ENCODE measurements around the gene MCU.

DNA sequence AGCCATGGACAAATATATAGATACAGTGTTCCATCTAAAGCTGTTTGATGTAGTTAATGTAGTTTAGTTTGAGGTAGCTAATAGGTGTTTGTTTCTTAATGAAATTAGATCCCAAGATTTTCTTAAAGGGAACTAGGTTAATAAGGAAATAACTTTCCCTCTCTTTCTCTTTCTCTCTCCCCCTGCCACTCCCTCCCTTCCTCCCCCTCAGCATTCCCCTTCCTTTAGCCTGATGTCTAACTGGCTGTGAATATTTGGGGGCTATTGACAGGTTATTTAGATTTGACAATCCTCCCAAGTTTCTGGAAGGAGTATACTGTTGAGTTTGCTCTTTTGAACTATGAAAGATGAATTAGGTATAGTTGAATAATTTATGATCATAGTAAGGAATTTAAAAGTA lies 136.4 kb downstream of the MCU start:
- no peak for TF ChIP-seq NFRKB (IDR thresholded peaks at IDR 0.05)
- TF ChIP-seq L3MBTL2 (conservative IDR thresholded peaks at IDR 0.05): no peak

Data from HEK293T (cell line).